Esophagus muscularis mucosa (tissue), 4 donors: ENCODE results near the gene PRKAG2. TPM values are rescaled to one million over a fixed set of nuclear protein-coding genes. Genes with fewer than 3 reads are reported as not detected.

Experiments used
- DNase-seq: peaks from one replicate; pipeline ENCODE4 v3.0.0-alpha.2; 2017; ENCODE audit errors: extremely low spot score
- H3K27ac ChIP-seq, 4 donors: fragments of 200-600 bp; sonication (generic); replicated peaks in 1 of 4; 1 replicate in 3 of 4; 2 replicates in 1 of 4; pipeline ENCODE4 v1.5.1; 2016 to 2019; ENCODE audit warnings: mild to moderate bottlenecking in 1 of 4
- H3K27me3 ChIP-seq, 4 donors: fragments of 200-600 bp; sonication (generic); one replicate each; pipeline versions ENCODE4 v1.5.1 to v1.6.0; 2016 to 2019
- H3K36me3 ChIP-seq, 4 donors: fragments of 200-600 bp; sonication (generic); one replicate each; pipeline ENCODE4 v1.5.1; 2016 to 2019
- H3K4me1 ChIP-seq, 4 donors: fragments of 200-600 bp; sonication (generic); one replicate each; pipeline ENCODE4 v1.5.1; 2016 to 2019
- H3K4me3 ChIP-seq, 4 donors: fragments of 200-600 bp; sonication (generic); 1 replicate in 2 of 4; 2 replicates in 2 of 4; pipeline ENCODE4 v1.5.1; 2016 to 2019; ENCODE audit warnings: mild to moderate bottlenecking in 4 of 4, moderate library complexity in 1 of 4
- H3K9me3 ChIP-seq, 4 donors: fragments of 200-600 bp; sonication (generic); 1 replicate in 3 of 4; 2 replicates in 1 of 4; pipeline ENCODE4 v1.5.1; 2016 to 2019
- CTCF ChIP-seq, 3 experiments: fragments of 200-600 bp in 2 of 3; fragments of 450-650 bp in 1 of 3; sonication (generic) in 2 of 3; IDR thresholded peaks; one replicate each; pipeline ENCODE4 v1.5.1; 2017 to 2019; ENCODE audit warnings: antibody characterized with exemption in 3 of 3, mild to moderate bottlenecking in 2 of 3, moderate library complexity in 1 of 3
- EP300 ChIP-seq: sonication (generic); formaldehyde crosslinking; IDR thresholded peaks from one replicate; pipeline ENCODE4 v1.6.1; 2017; ENCODE audit warnings: antibody characterized with exemption
- POLR2A ChIP-seq: fragments of 450-650 bp; IDR thresholded peaks from one replicate; pipeline ENCODE4 v1.6.1; 2017; ENCODE audit warnings: antibody characterized with exemption, moderate library complexity, mild to moderate bottlenecking, low read depth
- POLR2AphosphoS5 ChIP-seq, 2 donors: sonication (generic); formaldehyde crosslinking; IDR thresholded peaks; one replicate each; pipeline ENCODE4 v1.6.1; 2017; ENCODE audit warnings: antibody characterized with exemption in 2 of 2
- WGBS: methylation state at CpG from one replicate; pipeline ENCODE4 v1.1.5; 2018; 5-methylcytosine and 5-hydroxymethylcytosine counted together
- intact Hi-C: fragments of 100-400 bp; cut with DNase I; formaldehyde crosslinking; loops from one replicate; pipeline ENCODE4 v1.15.1; 2023
- total RNA-seq, 4 donors: library from RNA; depleted of rRNA; stranded (reverse); fragments of >200 nt; gene quantifications; one replicate each; pipeline versions ENCODE4 v1.1.0 to v1.2.1, GENCODE V29; 2016

PRKAG2 gene
- total RNA-seq, 4 donors from 2014 or later = 51.3 to 97.2 (median 77.5) TPM

DNA sequence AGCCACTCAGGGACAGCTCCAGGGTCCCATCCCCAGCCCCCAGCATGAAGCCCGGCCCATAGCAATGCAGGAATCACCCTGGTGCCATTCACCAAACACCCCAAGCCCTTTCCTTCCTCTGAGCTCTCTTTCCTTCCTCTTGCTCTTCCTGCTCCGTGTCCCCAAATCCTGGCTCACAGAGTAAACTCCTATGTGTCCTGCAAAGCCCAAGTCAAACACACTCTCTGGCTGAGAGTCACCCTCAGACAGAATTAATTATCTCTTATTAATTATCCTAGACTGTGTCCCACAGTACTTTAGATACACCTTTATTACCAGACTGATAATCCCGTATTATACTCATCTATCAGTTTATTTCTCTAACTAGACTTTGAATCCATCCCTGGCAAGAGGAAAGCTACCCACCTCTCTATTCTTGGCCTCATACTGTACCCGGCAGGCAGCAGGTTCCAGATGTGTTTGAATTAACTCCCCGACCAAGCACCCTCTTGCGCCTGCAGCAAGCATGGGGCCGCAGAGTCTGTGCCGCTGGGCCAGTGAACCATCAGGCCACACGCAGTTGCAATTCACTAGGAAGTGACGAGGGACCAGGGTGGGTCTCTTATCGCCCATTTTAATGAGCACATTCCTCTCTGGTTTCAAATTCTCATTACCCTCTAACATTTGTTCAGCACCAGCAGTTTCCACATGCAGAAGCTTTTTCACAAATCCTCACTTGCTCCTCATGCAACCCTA, 86.7 kb downstream of the PRKAG2 start:
- H3K27ac ChIP-seq = no peak overlapping the region
- H3K9me3 ChIP-seq = no peaks in the 10 kb centered on the region
- no peak overlapping the region for H3K4me3 ChIP-seq
- no peak for TF ChIP-seq POLR2AphosphoS5 (IDR thresholded peaks at IDR 0.05)
- TF ChIP-seq CTCF (IDR thresholded peaks at IDR 0.05) = no peak
- no peak for TF ChIP-seq EP300
- TF ChIP-seq POLR2A = no peak
- peaks cover 0 to 7% (median 0%) of the 10 kb centered on the region in 4 donors for H3K36me3 ChIP-seq
- H3K27me3 ChIP-seq = no peaks in the 10 kb centered on the region
- 95% methylated on average over 11 of the region's 11 CpGs for WGBS
- intact Hi-C loops = no loop called here
- no peak for DNase-seq
- peaks cover 0 to 13% (median 13%) of the 10 kb centered on the region in 4 donors for H3K4me1 ChIP-seq

GRCh38 chr7:151789380-151789947, 87.5 kb downstream of the PRKAG2 start:
- H3K4me3 ChIP-seq = no peak overlapping the region

DNA sequence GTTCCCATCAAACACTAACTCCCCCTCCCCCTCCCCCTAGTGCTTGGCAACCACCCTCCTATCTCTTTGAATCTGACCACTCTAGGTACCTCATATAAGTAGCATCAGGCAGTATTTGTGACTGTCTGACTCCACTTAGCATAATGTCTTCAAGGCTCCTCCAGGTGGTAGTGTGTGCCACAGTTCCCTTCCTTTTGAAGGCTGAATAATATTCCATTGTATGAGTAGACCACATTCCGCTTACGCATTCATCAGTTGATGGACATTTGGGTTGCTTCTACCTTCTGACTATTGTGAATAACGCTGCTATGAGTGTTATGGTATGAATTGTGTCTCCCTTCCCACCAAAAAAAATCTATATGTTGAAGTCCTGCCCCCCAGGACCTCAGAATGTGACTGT, 89.6 kb downstream of the PRKAG2 start:
- 93% methylated on average over 3 of the region's 3 CpGs for WGBS
- Histone ChIP-seq H3K9me3 (no peaks in the 10 kb centered on the region), H3K36me3 (peaks cover 0 to 7% (median 3%) of the 10 kb centered on the region in 4 donors), H3K4me3 (no peak overlapping the region), H3K4me1 (peaks cover 9 to 12% (median 11%) of the 10 kb centered on the region in 4 donors), H3K27me3 (no peaks in the 10 kb centered on the region), H3K27ac (no peak overlapping the region)
- intact Hi-C loops = loop anchor here (10.0 kb wide), 1 partner anchor 147 kb away; no protein-coding TSS in a partner anchor
- DNase-seq = no peak
- TF ChIP-seq EP300 = no peak
- TF ChIP-seq POLR2AphosphoS5 (IDR thresholded peaks at IDR 0.05) = no peak
- TF ChIP-seq POLR2A = no peak
- no peak for TF ChIP-seq CTCF (IDR thresholded peaks at IDR 0.05)

More at GRCh38 chr7:151789380-151789947, 87.5 kb downstream of the PRKAG2 start:
- WGBS = 92% methylated on average over 8 of the region's 11 CpGs
- no peaks in the 10 kb centered on the region for H3K27me3 ChIP-seq
- H3K4me1 ChIP-seq = peaks cover 0 to 7% (median 6%) of the 10 kb centered on the region in 4 donors
- no peak for DNase-seq
- H3K27ac ChIP-seq = no peak overlapping the region
- H3K9me3 ChIP-seq = no peaks in the 10 kb centered on the region
- TF ChIP-seq EP300 = no peak
- TF ChIP-seq CTCF (IDR thresholded peaks at IDR 0.05) = no peak
- TF ChIP-seq POLR2A = no peak
- no peak for TF ChIP-seq POLR2AphosphoS5 (IDR thresholded peaks at IDR 0.05)
- H3K36me3 ChIP-seq = peaks cover 0 to 7% (median 3%) of the 10 kb centered on the region in 4 donors
- intact Hi-C loops = loop anchor here (10.0 kb wide), 1 partner anchor 145 kb away; no protein-coding TSS in a partner anchor

GRCh38 chr7:151786936-151787335, 90.0 kb downstream of the PRKAG2 start:
- no peak for DNase-seq
- 73% methylated on average over 5 of the region's 5 CpGs for WGBS

More at GRCh38 chr7:151786936-151787335, 90.0 kb downstream of the PRKAG2 start:
- intact Hi-C loops = loop anchor here (10.0 kb wide), 1 partner anchor 148 kb away; no protein-coding TSS in a partner anchor
- no peak overlapping the region for H3K4me3 ChIP-seq
- no peaks in the 10 kb centered on the region for H3K9me3 ChIP-seq
- H3K27me3 ChIP-seq = no peaks in the 10 kb centered on the region
- H3K4me1 ChIP-seq = peaks cover 9 to 12% (median 11%) of the 10 kb centered on the region in 4 donors
- TF ChIP-seq EP300 = no peak
- TF ChIP-seq CTCF (IDR thresholded peaks at IDR 0.05) = no peak
- TF ChIP-seq POLR2A = no peak
- TF ChIP-seq POLR2AphosphoS5 (IDR thresholded peaks at IDR 0.05) = no peak
- H3K36me3 ChIP-seq = peaks cover 0 to 7% (median 3%) of the 10 kb centered on the region in 4 donors
- H3K27ac ChIP-seq = no peak overlapping the region
